Hepatocyte (in vitro differentiated cells): ENCODE measurements around the gene FRMD3. TPM values are rescaled to one million over a fixed set of nuclear protein-coding genes. Genes with fewer than 3 reads are reported as not detected.

Experiments used
- DNase-seq: peaks from one replicate; pipeline ENCODE4 v3.0.0-alpha.2; 2016; ENCODE audit warnings: low spot score
- H2AFZ ChIP-seq: fragments of 200-600 bp; sonication (generic); 2 replicates; pipeline ENCODE4 v1.6.0; 2016; ENCODE audit warnings: antibody characterized with exemption, mild to moderate bottlenecking
- H3K27ac ChIP-seq: fragments of 200-600 bp; sonication (generic); 2 replicates; pipeline ENCODE4 v1.5.1; 2016; ENCODE audit warnings: mild to moderate bottlenecking
- H3K27me3 ChIP-seq: fragments of 200-600 bp; sonication (generic); 2 replicates; pipeline ENCODE4 v1.6.1; 2016
- H3K36me3 ChIP-seq: fragments of 200-600 bp; sonication (generic); replicated peaks from 2 replicates; pipeline ENCODE4 v1.5.1; 2016; ENCODE audit warnings: low read depth; ENCODE audit not compliant: insufficient read depth
- H3K4me1 ChIP-seq: fragments of 200-600 bp; sonication (generic); 2 replicates; pipeline ENCODE4 v1.5.1; 2016; ENCODE audit warnings: mild to moderate bottlenecking, moderate library complexity; ENCODE audit not compliant: insufficient read depth
- H3K4me2 ChIP-seq: fragments of 200-600 bp; sonication (generic); 2 replicates; pipeline ENCODE4 v1.6.0; 2016
- H3K4me3 ChIP-seq: fragments of 200-600 bp; sonication (generic); 2 replicates; pipeline ENCODE4 v1.5.1; 2016; ENCODE audit warnings: mild to moderate bottlenecking
- H3K79me2 ChIP-seq: fragments of 200-600 bp; sonication (generic); 2 replicates; pipeline ENCODE4 v1.6.0; 2017; ENCODE audit warnings: mild to moderate bottlenecking
- H3K9me2 ChIP-seq: fragments of 200-600 bp; sonication (generic); replicated peaks from 2 replicates; pipeline ENCODE4 v1.6.0; 2017; ENCODE audit warnings: mild to moderate bottlenecking; ENCODE audit not compliant: insufficient read depth
- H3K9me3 ChIP-seq: fragments of 200-600 bp; sonication (generic); 2 replicates; pipeline ENCODE4 v1.5.1; 2016; ENCODE audit warnings: low read depth, mild to moderate bottlenecking
- H4K20me1 ChIP-seq: fragments of 200-600 bp; sonication (generic); 2 replicates; pipeline ENCODE4 v1.6.0; 2016; ENCODE audit warnings: mild to moderate bottlenecking; ENCODE audit not compliant: insufficient read depth, poor library complexity, severe bottlenecking
- EZH2 ChIP-seq: fragments of 200-600 bp; sonication (generic); IDR thresholded peaks from 2 replicates; pipeline ENCODE4 v1.6.1; 2016; ENCODE audit warnings: antibody characterized with exemption, mild to moderate bottlenecking, borderline replicate concordance
- EZH2phosphoT487 ChIP-seq: fragments of 200-600 bp; sonication (generic); IDR thresholded peaks from one replicate; pipeline ENCODE4 v1.6.1; 2018; ENCODE audit warnings: antibody characterized with exemption, mild to moderate bottlenecking, low read depth, moderate library complexity; ENCODE audit not compliant: unreplicated experiment, severe bottlenecking
- WGBS: methylation state at CpG from one replicate; pipeline ENCODE4 v1.1.6; 2016; ENCODE audit warnings: low lambda C conversion rate; ENCODE audit errors: missing lambda C conversion rate; 5-methylcytosine and 5-hydroxymethylcytosine counted together
- polyA plus RNA-seq: library from polyadenylated mRNA; unstranded; fragments of >200 nt; fragmentation: Nextera tagmentation; extraction: Ambion mirVana; gene quantifications from 2 replicates; pipeline ENCODE4 v1.2.1, GENCODE V29; 2016
- total RNA-seq: library from RNA; depleted of rRNA; stranded (reverse); fragments of >200 nt; gene quantifications from 2 replicates; pipeline ENCODE4 v1.2.3, GENCODE V29; 2014
- TF ChIP-seq, protein P1 (sequence below): fragments of 200-600 bp; sonication (generic); IDR thresholded peaks from 2 replicates; pipeline ENCODE4 v1.5.1; 2016; ENCODE audit warnings: antibody characterized with exemption, mild to moderate bottlenecking; ENCODE audit not compliant: poor library complexity

The FRMD3 gene
- total and polyA plus RNA-seq, 2 experiments from 2014 or later: 3.9 to 7.0 TPM

GRCh38 chr9:83199832-83200231 lies 338.4 kb downstream of the FRMD3 start:
- no peaks in the 10 kb centered on the region for H3K4me1 ChIP-seq
- H4K20me1 ChIP-seq: no peaks in the 10 kb centered on the region
- H3K4me3 ChIP-seq: no peak overlapping the region
- no peaks in the 10 kb centered on the region for H3K27me3 ChIP-seq
- no peak overlapping the region for H2AFZ ChIP-seq
- H3K4me2 ChIP-seq: no peak overlapping the region
- DNase-seq: no peak
- TF ChIP-seq EZH2: no peak
- TF ChIP-seq, protein P1, sequence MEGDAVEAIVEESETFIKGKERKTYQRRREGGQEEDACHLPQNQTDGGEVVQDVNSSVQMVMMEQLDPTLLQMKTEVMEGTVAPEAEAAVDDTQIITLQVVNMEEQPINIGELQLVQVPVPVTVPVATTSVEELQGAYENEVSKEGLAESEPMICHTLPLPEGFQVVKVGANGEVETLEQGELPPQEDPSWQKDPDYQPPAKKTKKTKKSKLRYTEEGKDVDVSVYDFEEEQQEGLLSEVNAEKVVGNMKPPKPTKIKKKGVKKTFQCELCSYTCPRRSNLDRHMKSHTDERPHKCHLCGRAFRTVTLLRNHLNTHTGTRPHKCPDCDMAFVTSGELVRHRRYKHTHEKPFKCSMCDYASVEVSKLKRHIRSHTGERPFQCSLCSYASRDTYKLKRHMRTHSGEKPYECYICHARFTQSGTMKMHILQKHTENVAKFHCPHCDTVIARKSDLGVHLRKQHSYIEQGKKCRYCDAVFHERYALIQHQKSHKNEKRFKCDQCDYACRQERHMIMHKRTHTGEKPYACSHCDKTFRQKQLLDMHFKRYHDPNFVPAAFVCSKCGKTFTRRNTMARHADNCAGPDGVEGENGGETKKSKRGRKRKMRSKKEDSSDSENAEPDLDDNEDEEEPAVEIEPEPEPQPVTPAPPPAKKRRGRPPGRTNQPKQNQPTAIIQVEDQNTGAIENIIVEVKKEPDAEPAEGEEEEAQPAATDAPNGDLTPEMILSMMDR: no peak
- no peaks in the 10 kb centered on the region for H3K9me2 ChIP-seq
- no peaks in the 10 kb centered on the region for H3K9me3 ChIP-seq
- 82% methylated on average over 6 of the region's 6 CpGs for WGBS
- no peaks in the 10 kb centered on the region for H3K79me2 ChIP-seq
- H3K27ac ChIP-seq: no peak overlapping the region
- H3K36me3 ChIP-seq: no peaks in the 10 kb centered on the region

DNA sequence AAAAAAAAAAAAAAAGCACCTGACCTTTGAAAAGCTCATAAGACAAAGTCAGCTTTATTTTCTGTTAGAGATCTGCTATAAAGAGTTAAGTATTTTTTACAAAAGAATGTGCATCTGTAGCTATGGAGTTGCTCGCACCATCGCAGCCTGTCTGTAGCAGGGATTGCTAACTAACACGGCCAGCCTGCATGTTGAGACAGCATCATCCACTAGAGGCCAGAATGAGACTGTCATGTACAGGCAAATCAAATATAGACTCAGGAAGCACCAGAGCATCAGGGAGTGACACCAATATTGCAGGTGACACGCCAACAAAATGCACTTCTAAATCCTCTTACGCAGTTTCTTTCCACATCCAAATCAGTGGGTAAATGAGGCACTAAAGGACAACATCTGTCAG lies 339.0 kb downstream of the FRMD3 start:
- H4K20me1 ChIP-seq: no peaks in the 10 kb centered on the region
- H3K9me2 ChIP-seq: no peaks in the 10 kb centered on the region
- H3K79me2 ChIP-seq: no peaks in the 10 kb centered on the region
- no peak overlapping the region for H2AFZ ChIP-seq
- peak; percentile 79 for DNase-seq
- no peaks in the 10 kb centered on the region for H3K4me1 ChIP-seq
- no peak overlapping the region for H3K4me3 ChIP-seq
- WGBS: 41% methylated on average over 5 of the region's 5 CpGs
- TF ChIP-seq, protein P1: peak; percentile 71
- no peak for TF ChIP-seq EZH2phosphoT487
- no peak for TF ChIP-seq EZH2
- no peaks in the 10 kb centered on the region for H3K9me3 ChIP-seq
- H3K4me2 ChIP-seq: no peak overlapping the region
- H3K27ac ChIP-seq: no peak overlapping the region
- no peaks in the 10 kb centered on the region for H3K36me3 ChIP-seq
- H3K27me3 ChIP-seq: no peaks in the 10 kb centered on the region

DNA sequence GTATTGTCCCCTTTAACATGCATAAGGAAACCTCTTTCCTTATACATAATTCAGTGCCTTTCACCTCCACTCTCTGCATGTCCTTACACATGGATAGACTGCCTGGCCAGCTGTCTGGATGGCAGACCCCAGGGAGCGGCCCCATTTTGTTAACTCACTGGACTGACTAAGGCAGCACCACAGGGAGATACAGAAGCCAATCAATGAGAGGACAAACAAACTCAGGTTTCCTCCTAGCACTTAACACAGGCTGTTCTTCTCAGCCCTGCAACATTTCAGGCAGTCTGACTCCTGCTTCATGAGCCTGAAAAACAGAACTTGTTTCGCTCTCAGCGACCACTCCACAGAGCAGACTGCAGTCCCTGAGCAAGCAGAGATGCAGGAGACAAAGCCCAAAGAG lies 339.8 kb downstream of the FRMD3 start:
- no peaks in the 10 kb centered on the region for H3K36me3 ChIP-seq
- no peak for DNase-seq
- H3K4me3 ChIP-seq: no peak overlapping the region
- no peaks in the 10 kb centered on the region for H3K27me3 ChIP-seq
- H3K27ac ChIP-seq: no peak overlapping the region
- no peaks in the 10 kb centered on the region for H3K4me1 ChIP-seq
- no peak overlapping the region for H2AFZ ChIP-seq
- no peaks in the 10 kb centered on the region for H3K9me2 ChIP-seq
- H3K79me2 ChIP-seq: no peaks in the 10 kb centered on the region
- 71% methylated on average over 3 of the region's 3 CpGs for WGBS
- no peak for TF ChIP-seq EZH2phosphoT487
- no peak for TF ChIP-seq EZH2
- TF ChIP-seq, protein P1: no peak
- H3K9me3 ChIP-seq: no peaks in the 10 kb centered on the region
- H4K20me1 ChIP-seq: no peaks in the 10 kb centered on the region
- H3K4me2 ChIP-seq: no peak overlapping the region

GRCh38 chr9:83197591-83197990 lies 340.6 kb downstream of the FRMD3 start:
- Histone ChIP-seq H3K27ac (no peak overlapping the region), H3K9me3 (no peaks in the 10 kb centered on the region), H3K4me2 (no peak overlapping the region), H3K79me2 (no peaks in the 10 kb centered on the region), H3K4me3 (no peak overlapping the region), H3K36me3 (no peaks in the 10 kb centered on the region), H3K4me1 (no peaks in the 10 kb centered on the region), H4K20me1 (no peaks in the 10 kb centered on the region), H3K9me2 (no peaks in the 10 kb centered on the region), H3K27me3 (no peaks in the 10 kb centered on the region), H2AFZ (no peak overlapping the region)
- 57% methylated on average over 6 of the region's 6 CpGs for WGBS
- no peak for DNase-seq
- TF ChIP-seq EZH2phosphoT487: no peak
- TF ChIP-seq EZH2: no peak
- TF ChIP-seq, protein P1: no peak
